OCI-LY1 (cell line): ENCODE data around the gene PRKG1.

ENCODE experiments used
- EZH2 ChIP-seq: fragments of 200-600 bp; sonication (generic), shearing (Covaris generic); IDR thresholded peaks from 2 replicates; pipeline ENCODE4 v1.8.0; 2017; ENCODE audit warnings: borderline replicate concordance, mixed run types, mild to moderate bottlenecking, antibody characterized with exemption, low read length, moderate library complexity, mixed read lengths
- TF ChIP-seq, protein P1 (sequence below): fragments of 200-600 bp; sonication (generic), shearing (Covaris generic); IDR thresholded peaks from 2 replicates; pipeline ENCODE4 v1.5.1; 2017; ENCODE audit warnings: mild to moderate bottlenecking, antibody characterized with exemption, low read length, moderate library complexity, mixed read lengths

GRCh38 chr10:51800725-51801424 lies 726.6 kb downstream of the PRKG1 start:
- TF ChIP-seq, protein P1, sequence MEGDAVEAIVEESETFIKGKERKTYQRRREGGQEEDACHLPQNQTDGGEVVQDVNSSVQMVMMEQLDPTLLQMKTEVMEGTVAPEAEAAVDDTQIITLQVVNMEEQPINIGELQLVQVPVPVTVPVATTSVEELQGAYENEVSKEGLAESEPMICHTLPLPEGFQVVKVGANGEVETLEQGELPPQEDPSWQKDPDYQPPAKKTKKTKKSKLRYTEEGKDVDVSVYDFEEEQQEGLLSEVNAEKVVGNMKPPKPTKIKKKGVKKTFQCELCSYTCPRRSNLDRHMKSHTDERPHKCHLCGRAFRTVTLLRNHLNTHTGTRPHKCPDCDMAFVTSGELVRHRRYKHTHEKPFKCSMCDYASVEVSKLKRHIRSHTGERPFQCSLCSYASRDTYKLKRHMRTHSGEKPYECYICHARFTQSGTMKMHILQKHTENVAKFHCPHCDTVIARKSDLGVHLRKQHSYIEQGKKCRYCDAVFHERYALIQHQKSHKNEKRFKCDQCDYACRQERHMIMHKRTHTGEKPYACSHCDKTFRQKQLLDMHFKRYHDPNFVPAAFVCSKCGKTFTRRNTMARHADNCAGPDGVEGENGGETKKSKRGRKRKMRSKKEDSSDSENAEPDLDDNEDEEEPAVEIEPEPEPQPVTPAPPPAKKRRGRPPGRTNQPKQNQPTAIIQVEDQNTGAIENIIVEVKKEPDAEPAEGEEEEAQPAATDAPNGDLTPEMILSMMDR: no peak
- no peak for TF ChIP-seq EZH2
